Progenitor cell of endocrine pancreas (in vitro differentiated cells): ENCODE results near the gene PNMA8B. TPM values are rescaled to one million over a fixed set of nuclear protein-coding genes. Genes with fewer than 3 reads are reported as not detected.
A peak's percentile ranks its signal among the peaks of the same experiment; 100 is the strongest.

Experiments used
- DNase-seq: peaks from one replicate; pipeline ENCODE4 v3.0.0; 2021; ENCODE audit warnings: low spot score; ENCODE audit not compliant: unreplicated experiment
- H3K27ac Mint-ChIP-seq: 2 replicates; pipeline ENCODE4 v1.8.0; 2021; ENCODE audit warnings: mild to moderate bottlenecking, moderate library complexity, mixed read lengths
- H3K27me3 Mint-ChIP-seq: 2 replicates; pipeline ENCODE4 v1.8.0; 2021; ENCODE audit warnings: mixed read lengths
- H3K36me3 Mint-ChIP-seq: 2 replicates; pipeline ENCODE4 v1.8.0; 2022; ENCODE audit warnings: mixed read lengths; ENCODE audit not compliant: insufficient read depth
- H3K4me1 Mint-ChIP-seq: 2 replicates; pipeline ENCODE4 v1.8.0; 2021; ENCODE audit warnings: low read depth, mixed read lengths
- H3K4me3 Mint-ChIP-seq: 2 replicates; pipeline ENCODE4 v1.8.0; 2021; ENCODE audit warnings: low read depth, mild to moderate bottlenecking, moderate library complexity, mixed read lengths
- H3K9me3 Mint-ChIP-seq: 2 replicates; pipeline ENCODE4 v1.8.0; 2021; ENCODE audit warnings: low read depth, mixed read lengths
- total RNA-seq: library from RNA; stranded (reverse); gene quantifications from 2 replicates; pipeline ENCODE4 v1.2.1, GENCODE V29; 2021
- TF ChIP-seq, protein P1 (sequence below): fragments of 200-600 bp; sonication (generic); IDR thresholded peaks from one replicate; pipeline ENCODE4 v1.5.0; 2021; ENCODE audit warnings: antibody characterized with exemption, mild to moderate bottlenecking; ENCODE audit not compliant: unreplicated experiment

PNMA8B gene
- total RNA-seq, 1 donor from 2014 or later: 2.1 TPM

DNA sequence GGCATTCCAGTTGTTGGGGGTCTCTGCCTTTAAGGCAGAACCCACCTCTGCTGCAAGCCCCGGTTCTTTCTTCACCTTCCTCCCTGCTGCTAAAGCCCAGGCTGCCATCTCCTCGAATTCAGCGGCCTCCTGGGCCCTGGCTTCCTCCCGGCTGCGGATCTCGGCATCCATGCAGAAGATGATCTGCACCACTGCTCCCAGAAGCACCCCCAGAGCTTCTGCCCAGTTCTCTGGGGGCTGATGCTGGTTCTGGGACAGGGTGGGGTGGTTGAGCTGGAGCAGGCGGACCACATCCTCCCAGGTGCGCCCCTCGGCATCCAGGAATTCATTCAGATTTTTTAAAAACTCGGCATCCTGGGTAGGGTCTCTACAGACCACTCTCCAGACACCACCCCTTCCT is 25.3 kb downstream of the PNMA8B start:
- H3K4me1 Mint-ChIP-seq: peaks cover 9% of the 10 kb centered on the region
- TF ChIP-seq, protein P1, sequence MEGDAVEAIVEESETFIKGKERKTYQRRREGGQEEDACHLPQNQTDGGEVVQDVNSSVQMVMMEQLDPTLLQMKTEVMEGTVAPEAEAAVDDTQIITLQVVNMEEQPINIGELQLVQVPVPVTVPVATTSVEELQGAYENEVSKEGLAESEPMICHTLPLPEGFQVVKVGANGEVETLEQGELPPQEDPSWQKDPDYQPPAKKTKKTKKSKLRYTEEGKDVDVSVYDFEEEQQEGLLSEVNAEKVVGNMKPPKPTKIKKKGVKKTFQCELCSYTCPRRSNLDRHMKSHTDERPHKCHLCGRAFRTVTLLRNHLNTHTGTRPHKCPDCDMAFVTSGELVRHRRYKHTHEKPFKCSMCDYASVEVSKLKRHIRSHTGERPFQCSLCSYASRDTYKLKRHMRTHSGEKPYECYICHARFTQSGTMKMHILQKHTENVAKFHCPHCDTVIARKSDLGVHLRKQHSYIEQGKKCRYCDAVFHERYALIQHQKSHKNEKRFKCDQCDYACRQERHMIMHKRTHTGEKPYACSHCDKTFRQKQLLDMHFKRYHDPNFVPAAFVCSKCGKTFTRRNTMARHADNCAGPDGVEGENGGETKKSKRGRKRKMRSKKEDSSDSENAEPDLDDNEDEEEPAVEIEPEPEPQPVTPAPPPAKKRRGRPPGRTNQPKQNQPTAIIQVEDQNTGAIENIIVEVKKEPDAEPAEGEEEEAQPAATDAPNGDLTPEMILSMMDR: no peak
- H3K9me3 Mint-ChIP-seq: no peaks in the 10 kb centered on the region
- peaks cover 22% of the 10 kb centered on the region for H3K36me3 Mint-ChIP-seq
- DNase-seq: no peak
- peak overlapping the region; percentile 75 for H3K4me3 Mint-ChIP-seq
- H3K27me3 Mint-ChIP-seq: peaks cover 7% of the 10 kb centered on the region
- no peak overlapping the region for H3K27ac Mint-ChIP-seq

DNA sequence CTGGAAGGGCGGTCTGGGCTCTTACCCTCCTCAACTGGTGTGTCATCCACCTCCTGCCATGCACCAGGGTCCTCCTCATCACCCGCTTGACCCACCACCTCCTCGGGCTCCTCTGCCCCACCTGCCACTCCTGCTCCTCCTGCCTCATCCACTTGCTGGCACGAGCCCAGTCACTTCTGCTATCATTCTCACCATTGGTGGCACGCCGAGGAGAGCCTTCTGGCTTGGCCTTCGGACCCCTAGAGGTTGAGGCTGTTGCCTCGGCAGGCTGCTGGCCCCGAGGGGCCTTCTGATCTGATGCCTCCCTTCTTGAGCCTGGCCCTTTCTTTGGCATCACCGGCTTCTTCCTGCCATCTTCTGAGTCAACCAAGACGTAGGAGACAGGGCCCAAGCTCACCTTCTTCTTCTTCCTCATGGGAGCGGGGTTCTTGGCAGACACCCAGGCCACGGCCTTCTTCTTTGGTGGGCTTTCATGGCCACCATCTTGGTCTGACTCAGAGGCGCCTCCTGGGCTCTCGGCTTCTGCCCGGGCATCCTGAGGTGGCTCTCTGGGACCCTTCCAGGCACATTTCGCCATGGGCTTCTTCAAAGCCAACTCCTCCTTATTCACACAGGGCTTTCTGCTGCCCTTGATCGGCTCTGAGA is 26.0 kb downstream of the PNMA8B start:
- H3K36me3 Mint-ChIP-seq: peaks cover 23% of the 10 kb centered on the region
- no peak overlapping the region for H3K27ac Mint-ChIP-seq
- TF ChIP-seq, protein P1: no peak
- no peak for DNase-seq
- peaks cover 7% of the 10 kb centered on the region for H3K27me3 Mint-ChIP-seq
- no peaks in the 10 kb centered on the region for H3K9me3 Mint-ChIP-seq
- peaks cover 9% of the 10 kb centered on the region for H3K4me1 Mint-ChIP-seq
- no peak overlapping the region for H3K4me3 Mint-ChIP-seq

DNA sequence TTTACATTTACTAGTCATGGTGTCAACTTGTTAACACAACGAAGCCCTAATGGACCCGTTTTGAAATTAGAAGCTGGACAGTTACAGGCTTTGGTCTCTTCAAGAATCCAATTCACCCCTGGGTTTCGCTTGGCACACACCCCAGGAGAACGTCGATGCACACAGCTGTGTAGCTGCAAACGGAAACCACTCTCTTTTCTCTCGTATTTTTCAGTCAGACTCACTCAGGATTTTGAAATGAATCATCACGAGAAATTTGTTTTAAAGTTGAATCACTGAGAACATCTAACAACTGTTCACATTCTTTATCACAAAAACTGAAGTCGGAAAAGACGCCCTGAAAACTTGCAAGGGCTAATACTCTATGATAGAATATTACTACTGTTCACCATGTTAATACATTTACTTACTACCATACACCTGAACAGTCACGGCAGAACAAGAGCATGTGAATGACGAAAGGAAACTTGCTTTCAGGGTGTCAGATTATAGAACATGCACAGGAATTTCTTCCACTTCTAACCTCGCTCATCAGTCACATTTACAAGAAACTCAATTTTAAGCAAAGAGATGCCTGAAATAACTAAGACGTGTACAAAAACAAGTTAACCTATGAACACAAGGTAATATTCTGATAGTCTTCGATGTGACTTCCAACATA is 29.0 kb downstream of the PNMA8B start:
- Mint-ChIP-seq H3K9me3 (no peaks in the 10 kb centered on the region), H3K36me3 (peaks cover 25% of the 10 kb centered on the region), H3K27ac (no peak overlapping the region), H3K27me3 (no peaks in the 10 kb centered on the region), H3K4me3 (no peak overlapping the region), H3K4me1 (peaks cover 9% of the 10 kb centered on the region)
- no peak for DNase-seq
- TF ChIP-seq, protein P1: no peak

DNA sequence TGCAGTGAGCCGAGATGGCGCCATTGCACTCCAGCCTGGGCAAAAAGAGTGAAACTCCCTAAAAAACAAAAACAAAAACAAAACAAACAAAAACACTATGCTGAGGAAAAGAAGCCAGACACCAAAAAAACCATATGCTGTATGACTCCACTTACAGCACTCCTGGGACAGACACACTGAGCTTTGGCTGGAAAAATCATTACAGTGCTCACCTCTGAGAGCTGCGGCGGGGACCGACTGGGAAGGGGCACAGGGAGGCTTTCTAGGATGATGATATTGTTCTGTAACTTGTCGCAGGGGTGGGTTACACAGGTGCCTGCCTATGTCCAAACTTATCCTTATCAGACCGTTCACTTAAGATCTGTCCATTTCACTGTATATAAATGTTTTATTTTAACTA is 32.2 kb downstream of the PNMA8B start:
- H3K9me3 Mint-ChIP-seq: no peaks in the 10 kb centered on the region
- H3K36me3 Mint-ChIP-seq: peaks cover 19% of the 10 kb centered on the region
- H3K4me3 Mint-ChIP-seq: no peak overlapping the region
- no peak for DNase-seq
- TF ChIP-seq, protein P1: no peak
- H3K4me1 Mint-ChIP-seq: no peaks in the 10 kb centered on the region
- H3K27me3 Mint-ChIP-seq: no peaks in the 10 kb centered on the region
- no peak overlapping the region for H3K27ac Mint-ChIP-seq

DNA sequence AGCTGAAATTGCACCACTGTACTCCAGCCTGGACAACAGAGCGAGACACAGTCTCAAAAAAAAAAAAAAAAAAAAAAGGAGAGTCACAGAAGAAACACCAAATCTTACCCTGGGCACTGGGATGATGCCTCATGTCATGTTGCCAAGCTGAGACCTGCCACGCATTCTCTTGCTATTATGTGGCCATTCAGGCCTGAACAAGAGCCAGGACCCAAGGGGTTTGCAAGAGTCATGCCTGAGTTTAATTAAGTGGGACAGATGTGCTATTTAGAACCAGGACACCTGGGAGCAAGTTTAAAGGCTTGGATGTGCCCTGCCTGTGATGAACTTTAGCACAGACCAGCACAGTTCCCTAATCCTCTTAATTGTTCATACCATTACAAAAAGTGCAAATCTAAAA is 34.1 kb downstream of the PNMA8B start:
- H3K27ac Mint-ChIP-seq: no peak overlapping the region
- no peak overlapping the region for H3K4me3 Mint-ChIP-seq
- H3K4me1 Mint-ChIP-seq: no peaks in the 10 kb centered on the region
- H3K9me3 Mint-ChIP-seq: no peaks in the 10 kb centered on the region
- H3K27me3 Mint-ChIP-seq: no peaks in the 10 kb centered on the region
- H3K36me3 Mint-ChIP-seq: peaks cover 5% of the 10 kb centered on the region
- DNase-seq: no peak
- TF ChIP-seq, protein P1: no peak
